ENCODE measurements around the gene TPPP2. TPM values are rescaled to one million over a fixed set of nuclear protein-coding genes. Genes with fewer than 3 reads are reported as not detected.
A peak's percentile ranks its signal among the peaks of the same experiment; 100 is the strongest.

The TPPP2 gene
- total RNA-seq, 1 donor from 2014 or later: 0.84 TPM

DNA sequence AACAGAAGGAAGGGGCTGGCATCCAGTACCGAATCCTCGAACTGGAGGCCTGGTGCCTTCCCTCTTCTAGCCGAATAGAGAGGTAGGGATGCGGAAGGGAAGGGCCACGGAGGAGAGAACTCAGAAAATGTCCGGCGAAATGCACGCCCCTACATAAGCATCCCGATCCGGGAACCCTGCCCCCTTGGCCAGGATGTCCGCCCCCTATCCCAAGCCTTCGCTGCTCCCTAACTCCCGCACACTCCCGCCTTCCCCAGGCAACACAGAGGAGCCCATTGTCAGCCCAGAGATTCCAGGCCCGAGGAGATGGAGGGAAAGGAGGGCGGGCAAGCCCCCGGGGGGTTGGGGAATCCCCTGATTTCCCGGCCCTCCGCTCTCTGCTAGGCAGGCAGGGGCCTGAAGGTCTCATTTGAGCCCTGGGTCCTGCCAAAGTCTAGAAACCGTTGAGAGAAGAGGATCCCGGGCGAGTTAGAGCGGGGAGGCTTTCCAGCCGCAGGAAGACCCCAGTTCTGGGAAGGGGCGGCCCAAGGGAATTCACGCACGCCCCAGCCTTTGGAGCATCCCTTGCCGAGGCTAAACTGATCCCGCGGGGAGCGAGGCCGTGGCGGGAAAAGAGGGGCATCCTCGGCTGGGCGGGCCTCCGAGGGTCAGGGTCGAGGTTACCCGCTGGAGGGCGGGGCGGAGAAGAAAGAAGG lies 39.5 kb downstream of the TPPP2 start:
- DNase-seq (ENCODE audit: low spot score, unreplicated experiment): no peak
- Mint-ChIP-seq H3K27me3 (peaks cover 22% of the 10 kb centered on the region), H3K4me1 (ENCODE audit: low read depth) (peaks cover 24% of the 10 kb centered on the region), H3K27ac (peak overlapping the region; percentile 55), H3K36me3 (ENCODE audit: insufficient read depth) (peaks cover 5% of the 10 kb centered on the region), H3K4me3 (ENCODE audit: low read depth) (peak overlapping the region; percentile 81), H3K9me3 (ENCODE audit: low read depth) (no peaks in the 10 kb centered on the region)
- TF ChIP-seq, protein P1, sequence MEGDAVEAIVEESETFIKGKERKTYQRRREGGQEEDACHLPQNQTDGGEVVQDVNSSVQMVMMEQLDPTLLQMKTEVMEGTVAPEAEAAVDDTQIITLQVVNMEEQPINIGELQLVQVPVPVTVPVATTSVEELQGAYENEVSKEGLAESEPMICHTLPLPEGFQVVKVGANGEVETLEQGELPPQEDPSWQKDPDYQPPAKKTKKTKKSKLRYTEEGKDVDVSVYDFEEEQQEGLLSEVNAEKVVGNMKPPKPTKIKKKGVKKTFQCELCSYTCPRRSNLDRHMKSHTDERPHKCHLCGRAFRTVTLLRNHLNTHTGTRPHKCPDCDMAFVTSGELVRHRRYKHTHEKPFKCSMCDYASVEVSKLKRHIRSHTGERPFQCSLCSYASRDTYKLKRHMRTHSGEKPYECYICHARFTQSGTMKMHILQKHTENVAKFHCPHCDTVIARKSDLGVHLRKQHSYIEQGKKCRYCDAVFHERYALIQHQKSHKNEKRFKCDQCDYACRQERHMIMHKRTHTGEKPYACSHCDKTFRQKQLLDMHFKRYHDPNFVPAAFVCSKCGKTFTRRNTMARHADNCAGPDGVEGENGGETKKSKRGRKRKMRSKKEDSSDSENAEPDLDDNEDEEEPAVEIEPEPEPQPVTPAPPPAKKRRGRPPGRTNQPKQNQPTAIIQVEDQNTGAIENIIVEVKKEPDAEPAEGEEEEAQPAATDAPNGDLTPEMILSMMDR (IDR thresholded peaks at IDR 0.05; ENCODE audit: unreplicated experiment): no peak

DNA sequence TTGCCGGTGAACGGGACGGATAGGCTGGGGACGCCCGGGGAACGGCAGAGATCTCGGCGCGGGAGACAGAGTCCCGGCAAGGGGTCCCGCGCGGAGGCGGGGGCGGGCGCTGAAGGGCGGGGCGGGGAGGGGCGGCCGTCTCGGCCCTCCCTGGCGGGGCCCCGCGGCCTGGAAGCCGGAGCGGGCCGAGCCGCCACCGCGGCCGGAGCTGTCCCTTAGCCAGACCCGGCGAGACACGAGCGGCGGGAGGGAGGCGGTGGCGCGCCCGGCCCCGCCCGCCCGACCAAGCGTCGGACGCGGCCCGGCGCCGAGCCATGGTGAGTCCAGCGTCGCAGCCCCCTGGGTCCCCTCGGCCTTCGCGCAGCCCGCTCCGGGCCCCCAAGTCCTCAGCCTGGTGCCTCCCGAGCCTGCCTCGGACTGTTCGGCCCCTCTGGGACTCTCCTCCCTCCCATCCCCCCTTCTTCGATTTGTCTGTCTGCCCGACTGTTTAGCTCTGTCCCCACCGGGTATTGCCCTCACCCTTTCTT lies 40.1 kb downstream of the TPPP2 start, which contains the start of gene ARHGEF40:
ARHGEF40 (plus strand) TSS at position 222 of the 527 bp plus-strand sequence; CDS start at position 315, 93 bp downstream.
- Mint-ChIP-seq H3K27ac (peak within 1 kb of the TSS; percentile 92), H3K36me3 (ENCODE audit: insufficient read depth) (peaks cover 7% of the 10 kb centered on the region), H3K9me3 (ENCODE audit: low read depth) (no peaks in the 10 kb centered on the region), H3K27me3 (peaks cover 21% of the 10 kb centered on the region), H3K4me3 (ENCODE audit: low read depth) (peak within 1 kb of the TSS; percentile 87), H3K4me1 (ENCODE audit: low read depth) (peaks cover 24% of the 10 kb centered on the region)
- TF ChIP-seq, protein P1 (IDR thresholded peaks at IDR 0.05; ENCODE audit: unreplicated experiment): no peak
- peak; percentile 36 for DNase-seq (ENCODE audit: low spot score, unreplicated experiment)

DNA sequence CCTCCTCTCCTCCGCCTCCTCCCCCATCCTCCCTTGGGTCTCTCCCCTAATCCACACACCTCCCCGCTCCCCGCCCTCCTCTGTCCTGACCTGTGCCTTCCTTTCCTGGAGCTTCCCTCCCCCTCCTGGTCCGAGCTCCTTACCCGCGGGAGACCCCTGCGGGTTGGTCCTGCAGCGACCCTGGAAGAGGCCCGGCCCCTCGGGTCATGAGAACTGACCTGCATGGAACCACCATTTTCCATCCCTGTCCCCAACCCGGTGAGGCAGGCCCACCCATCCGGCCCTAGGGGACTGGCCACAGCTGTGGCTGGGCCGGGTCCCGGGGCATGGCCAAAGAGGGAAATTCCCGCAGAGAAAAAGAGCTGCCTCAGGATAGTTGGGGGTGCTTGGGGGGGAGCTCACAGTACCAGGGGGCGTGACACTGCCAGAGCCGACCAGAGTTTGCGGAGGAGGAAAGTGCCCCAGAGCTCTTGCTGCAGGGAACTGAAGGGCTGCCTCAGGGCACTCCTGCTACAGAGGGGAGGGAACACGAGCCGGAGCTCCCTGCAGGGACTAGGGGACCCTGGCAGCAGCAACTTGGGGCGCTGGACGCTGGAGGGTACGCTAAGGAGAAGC lies 40.7 kb downstream of the TPPP2 start:
- H3K4me3 Mint-ChIP-seq (ENCODE audit: low read depth): peak overlapping the region; percentile 87
- peak overlapping the region; percentile 92 for H3K27ac Mint-ChIP-seq
- peaks cover 8% of the 10 kb centered on the region for H3K36me3 Mint-ChIP-seq (ENCODE audit: insufficient read depth)
- TF ChIP-seq, protein P1 (IDR thresholded peaks at IDR 0.05; ENCODE audit: unreplicated experiment): peak; percentile 34
- peaks cover 16% of the 10 kb centered on the region for H3K27me3 Mint-ChIP-seq
- no peaks in the 10 kb centered on the region for H3K9me3 Mint-ChIP-seq (ENCODE audit: low read depth)
- DNase-seq (ENCODE audit: low spot score, unreplicated experiment): peak; percentile 56
- peaks cover 24% of the 10 kb centered on the region for H3K4me1 Mint-ChIP-seq (ENCODE audit: low read depth)

DNA sequence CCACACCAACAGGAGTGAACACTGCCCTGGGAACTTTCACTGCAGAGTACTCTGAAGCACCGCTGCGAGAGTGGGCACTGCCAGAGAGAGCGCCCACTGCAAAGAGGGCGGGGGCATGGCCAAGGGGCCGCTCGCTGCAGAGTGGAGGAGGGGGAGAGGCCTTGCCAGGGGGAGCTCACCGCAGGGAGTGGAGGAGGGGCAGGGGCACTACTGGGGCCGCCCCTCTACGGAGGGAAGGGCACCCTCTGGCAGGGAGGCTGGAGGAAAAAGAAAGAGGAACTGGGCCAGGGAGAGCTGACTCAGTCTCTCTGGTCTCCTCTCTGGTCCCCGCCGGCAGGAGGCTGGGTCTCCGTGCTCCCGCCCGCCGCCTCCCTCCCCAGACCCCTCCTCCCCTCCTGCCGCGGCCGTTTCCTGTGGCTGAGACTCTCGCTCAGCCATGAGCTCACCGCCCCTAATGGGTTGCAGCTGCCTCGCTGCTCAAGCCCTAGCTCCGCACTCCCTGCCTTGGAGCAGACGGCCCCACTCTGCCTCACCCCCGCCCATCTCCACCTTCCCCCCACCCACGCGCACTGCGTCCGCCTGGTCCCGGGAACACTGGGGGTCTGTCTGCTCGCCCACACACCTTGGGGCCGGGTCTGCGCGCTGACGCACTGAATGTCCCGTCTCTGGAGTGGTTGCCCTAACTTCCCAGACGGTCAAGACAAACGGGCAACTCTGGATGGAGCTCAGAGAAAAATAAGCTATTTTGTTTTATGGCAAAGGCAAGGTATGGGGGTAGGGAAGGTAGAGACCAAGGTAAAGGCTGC lies 41.4 kb downstream of the TPPP2 start:
- TF ChIP-seq, protein P1 (IDR thresholded peaks at IDR 0.05; ENCODE audit: unreplicated experiment): no peak
- DNase-seq (ENCODE audit: low spot score, unreplicated experiment): peak; percentile 40
- no peaks in the 10 kb centered on the region for H3K9me3 Mint-ChIP-seq (ENCODE audit: low read depth)
- H3K4me3 Mint-ChIP-seq (ENCODE audit: low read depth): peak overlapping the region; percentile 87
- peaks cover 13% of the 10 kb centered on the region for H3K27me3 Mint-ChIP-seq
- peak overlapping the region; percentile 92 for H3K27ac Mint-ChIP-seq
- H3K36me3 Mint-ChIP-seq (ENCODE audit: insufficient read depth): peaks cover 13% of the 10 kb centered on the region
- peaks cover 24% of the 10 kb centered on the region for H3K4me1 Mint-ChIP-seq (ENCODE audit: low read depth)

DNA sequence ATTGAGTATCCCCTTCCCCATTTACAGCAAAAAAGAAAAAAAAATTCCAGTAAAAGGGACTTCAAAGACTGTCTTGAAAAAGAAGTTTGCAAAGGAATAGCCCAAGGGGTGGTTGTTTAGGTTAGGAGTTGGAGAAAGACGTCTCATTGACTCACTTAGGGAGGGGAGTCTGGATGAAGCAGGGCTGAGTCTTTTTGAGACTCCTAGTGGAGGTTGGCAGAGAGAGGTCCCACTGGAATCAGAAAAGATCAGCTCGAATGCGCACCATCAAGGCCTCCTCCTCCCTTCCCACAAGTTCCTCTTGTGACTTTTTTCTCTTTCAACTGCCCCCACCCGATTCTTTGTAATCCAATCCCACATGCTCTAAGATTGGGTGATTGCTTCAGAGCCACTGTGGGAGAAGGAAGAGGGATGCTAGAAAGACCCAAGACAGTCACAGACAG lies 42.0 kb downstream of the TPPP2 start:
- peaks cover 13% of the 10 kb centered on the region for H3K36me3 Mint-ChIP-seq (ENCODE audit: insufficient read depth)
- H3K9me3 Mint-ChIP-seq (ENCODE audit: low read depth): no peaks in the 10 kb centered on the region
- peak overlapping the region; percentile 87 for H3K4me3 Mint-ChIP-seq (ENCODE audit: low read depth)
- H3K27me3 Mint-ChIP-seq: peaks cover 10% of the 10 kb centered on the region
- TF ChIP-seq, protein P1 (IDR thresholded peaks at IDR 0.05; ENCODE audit: unreplicated experiment): no peak
- no peak for DNase-seq (ENCODE audit: low spot score, unreplicated experiment)
- peak overlapping the region; percentile 89 for H3K27ac Mint-ChIP-seq
- peaks cover 24% of the 10 kb centered on the region for H3K4me1 Mint-ChIP-seq (ENCODE audit: low read depth)

Data from progenitor cell of endocrine pancreas (in vitro differentiated cells).